Measurements from ENCODE around the gene GFI1B.
A peak's percentile ranks its signal among the peaks of the same experiment; 100 is the strongest.
"Not testable (repeated sequence)": the region's sequence is repeated elsewhere in the genome, so short reads cannot be mapped to it uniquely, and the experiment has no call there.

The GFI1B gene

DNA sequence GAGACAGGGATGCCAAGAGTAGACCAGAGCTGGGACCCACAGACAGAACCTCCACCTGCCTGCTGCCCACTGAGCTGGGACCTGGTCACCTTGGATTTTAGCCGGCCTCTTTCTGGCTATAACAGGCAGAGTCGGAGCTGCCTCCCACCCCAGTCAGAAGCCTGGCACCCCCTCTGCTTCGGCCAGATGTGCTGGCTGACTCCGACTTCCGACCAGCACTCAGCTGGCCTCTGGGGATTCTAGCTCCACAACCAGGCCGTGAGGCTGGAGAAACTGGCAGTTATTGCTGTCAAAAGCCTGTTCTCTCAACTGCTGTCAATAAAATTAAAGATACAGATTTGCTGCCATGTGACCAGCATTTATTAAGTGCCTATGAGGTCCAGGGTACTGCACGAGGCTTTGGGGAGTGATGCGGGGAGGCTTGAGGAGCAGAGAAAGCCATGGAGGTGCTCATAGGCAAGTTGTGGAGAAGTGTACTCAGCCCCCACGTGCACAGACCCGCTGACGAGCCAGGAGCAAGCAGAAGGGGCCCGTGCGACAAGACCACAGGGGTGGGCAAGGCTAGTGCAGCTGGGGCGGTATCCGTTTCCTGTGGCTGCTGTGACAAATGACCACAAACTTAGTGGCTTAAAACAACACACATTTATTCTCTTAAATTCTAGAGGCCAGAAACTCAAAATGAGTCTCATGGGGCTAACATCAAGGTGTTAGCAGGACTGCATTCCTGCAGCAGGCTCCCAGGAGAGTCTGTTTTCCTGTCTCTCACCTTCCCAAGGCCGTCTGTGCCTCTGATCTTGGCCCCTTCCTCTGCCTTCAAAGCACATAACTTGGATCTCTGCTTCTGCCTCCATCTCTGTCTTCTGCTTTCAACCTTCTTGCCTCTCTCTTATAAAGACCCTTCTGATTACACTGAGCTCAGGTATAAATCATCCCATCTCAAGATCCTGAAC is 13.1 kb downstream of the GFI1B start:
- DNase-seq (ENCODE audit: low read depth), result no peak

DNA sequence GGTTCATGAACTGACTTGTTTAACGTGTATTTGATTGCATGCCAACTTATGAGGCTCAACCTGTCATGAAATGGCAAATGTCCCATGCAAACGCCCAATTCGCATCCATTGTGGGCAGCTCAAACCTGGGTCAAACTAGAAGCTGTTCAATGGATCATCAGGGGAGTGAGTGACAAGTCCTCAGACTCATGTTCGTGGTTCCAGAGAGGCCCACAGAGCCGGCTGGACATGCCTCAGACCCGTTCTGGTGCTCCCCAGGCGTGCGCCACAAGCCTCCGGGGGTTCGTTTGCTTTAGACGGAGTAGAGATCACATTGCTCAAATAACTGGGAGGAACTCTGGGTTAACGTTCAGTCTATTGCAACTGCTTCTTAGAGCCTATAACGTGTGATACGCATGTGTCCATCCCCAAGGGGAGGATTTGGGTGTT is 15.0 kb downstream of the GFI1B start:
- DNase-seq (ENCODE audit: low read depth), result no peak

- peak; percentile 28 for DNase-seq (ENCODE audit: low read depth)
These were observed 16.1 kb downstream of the GFI1B start for GRCh38 chr9:132994410-132995120.

GRCh38 chr9:132995121-132995420 is 16.6 kb downstream of the GFI1B start:
- no peak for DNase-seq (ENCODE audit: low read depth)

DNA sequence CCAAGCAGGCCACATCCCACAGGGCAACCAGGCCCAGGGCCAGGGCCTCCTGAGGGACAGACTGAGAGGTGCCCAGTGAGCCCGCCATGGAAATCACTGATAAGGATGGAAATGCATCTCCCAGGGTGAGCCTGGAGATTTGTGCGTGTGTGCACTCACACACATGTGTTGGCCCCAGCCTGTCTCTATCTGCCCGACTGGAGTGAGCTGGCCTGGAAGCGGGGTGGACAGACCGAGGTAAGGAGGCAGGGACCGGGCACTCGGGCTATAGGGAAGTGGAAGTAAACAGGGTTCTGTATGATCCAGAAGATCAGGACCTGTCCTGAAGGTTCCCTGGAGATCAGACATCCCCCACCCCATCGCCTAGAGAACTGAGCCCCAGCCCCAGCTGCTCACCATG is 17.4 kb downstream of the GFI1B start:
- no peak for DNase-seq (ENCODE audit: low read depth)

DNA sequence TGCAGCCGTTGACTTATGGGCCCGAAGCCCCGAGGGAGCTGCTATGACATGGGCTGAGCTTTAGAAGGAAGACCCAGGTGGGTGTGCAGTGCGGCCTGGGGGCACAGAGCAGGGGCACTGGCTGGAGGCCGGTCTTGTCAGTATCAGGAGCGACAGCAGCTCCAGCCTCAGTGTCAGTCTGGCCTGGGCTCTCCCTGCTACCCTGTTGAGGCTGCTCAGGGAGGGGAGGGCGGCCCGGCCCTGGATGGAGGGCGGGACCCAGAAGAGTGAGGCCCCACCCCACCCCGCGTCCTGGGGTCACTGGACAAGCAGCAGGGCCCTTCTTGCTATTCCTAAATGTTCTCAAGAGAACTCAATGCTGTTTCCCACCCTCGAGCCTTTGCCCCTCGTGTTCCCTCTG is 18.0 kb downstream of the GFI1B start:
- no peak for DNase-seq (ENCODE audit: low read depth)

DNA sequence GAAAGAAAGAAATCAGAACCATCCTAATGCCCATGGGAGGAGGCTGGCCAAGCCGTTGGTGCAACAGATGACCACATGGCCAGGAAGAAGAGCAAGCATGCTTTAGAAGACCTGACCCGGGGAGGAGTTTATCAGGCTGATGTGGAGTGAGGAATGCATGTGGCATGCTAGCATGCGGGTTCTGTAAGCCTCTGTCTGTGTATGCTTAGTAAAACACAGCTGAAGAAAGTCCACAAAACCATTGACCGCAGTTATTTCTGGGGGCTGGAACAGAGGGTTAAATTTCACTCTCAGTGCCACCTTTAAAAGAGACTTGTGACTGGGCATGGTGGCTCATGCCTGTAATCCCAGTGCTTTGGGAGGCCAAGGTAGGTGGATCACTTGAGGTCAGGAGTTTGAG is 19.1 kb downstream of the GFI1B start:
- DNase-seq (ENCODE audit: low read depth), result peak; percentile 45

DNA sequence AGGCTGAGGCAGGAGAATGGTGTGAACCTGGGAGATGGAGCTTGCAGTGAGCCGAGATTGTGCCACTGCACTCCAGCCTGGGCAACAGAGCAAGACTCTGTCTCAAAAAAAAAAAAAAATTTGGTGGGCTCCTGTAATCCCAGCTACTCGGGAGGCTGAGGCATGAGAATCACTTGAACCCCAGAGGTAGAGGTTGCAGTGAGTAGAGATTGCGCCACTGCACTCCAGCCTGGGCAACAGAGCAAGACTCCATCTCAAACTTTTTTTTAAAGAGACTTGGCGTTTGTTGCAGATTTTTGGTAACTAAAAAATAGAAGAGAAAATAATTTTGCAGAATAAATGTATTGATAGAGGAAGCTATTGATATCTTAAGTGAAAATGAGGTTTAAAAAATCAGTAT is 19.7 kb downstream of the GFI1B start:
- not testable (repeated sequence) for DNase-seq (ENCODE audit: low read depth)

- no peak for DNase-seq (ENCODE audit: low read depth)
These were observed 20.5 kb downstream of the GFI1B start for GRCh38 chr9:132998831-132999635.

GRCh38 chr9:133002147-133003070 is 23.9 kb downstream of the GFI1B start:
- DNase-seq (ENCODE audit: low read depth), result no peak

GRCh38 chr9:133003071-133003461 is 24.6 kb downstream of the GFI1B start:
- DNase-seq (ENCODE audit: low read depth), result no peak

- DNase-seq (ENCODE audit: low read depth), result no peak
These were observed 25.2 kb downstream of the GFI1B start for GRCh38 chr9:133003671-133004090.

GRCh38 chr9:133004091-133004998 is 25.9 kb downstream of the GFI1B start:
- DNase-seq (ENCODE audit: low read depth), result no peak

- no peak for DNase-seq (ENCODE audit: low read depth)
These were observed 26.7 kb downstream of the GFI1B start for GRCh38 chr9:133004999-133005760.

- DNase-seq (ENCODE audit: low read depth), result no peak
These were observed 27.5 kb downstream of the GFI1B start for GRCh38 chr9:133005957-133006356.

DNA sequence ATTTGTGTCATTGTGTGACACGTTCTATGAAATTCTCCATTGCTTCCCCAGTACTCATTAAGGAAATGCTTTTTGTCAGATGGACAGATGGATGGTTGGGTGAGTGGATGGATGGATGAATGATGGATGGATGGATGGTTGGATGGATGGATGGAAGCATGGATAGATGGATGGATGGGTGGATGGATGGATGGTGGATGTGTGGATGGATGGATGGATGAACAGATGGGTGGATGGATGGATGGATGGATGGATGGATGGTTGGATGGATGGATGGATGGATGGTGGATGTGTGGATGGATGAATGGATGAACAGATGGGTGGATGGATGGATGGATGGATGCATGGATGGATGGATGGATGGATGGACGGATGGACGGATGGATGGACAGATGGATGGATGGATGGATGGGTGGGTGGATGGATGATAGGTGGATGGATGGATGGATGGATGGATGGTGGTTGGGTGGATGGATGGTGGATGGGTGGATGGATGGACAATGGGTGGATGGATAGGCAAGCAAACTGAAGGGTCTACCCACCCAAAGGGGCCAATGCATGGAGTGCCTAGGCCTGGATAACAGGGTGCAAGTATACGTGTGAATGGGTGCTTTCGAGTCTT is 28.3 kb downstream of the GFI1B start:
- DNase-seq (ENCODE audit: low read depth), result no peak

- DNase-seq (ENCODE audit: low read depth), result no peak
These were observed 29.9 kb downstream of the GFI1B start for GRCh38 chr9:133008406-133008805.

DNA sequence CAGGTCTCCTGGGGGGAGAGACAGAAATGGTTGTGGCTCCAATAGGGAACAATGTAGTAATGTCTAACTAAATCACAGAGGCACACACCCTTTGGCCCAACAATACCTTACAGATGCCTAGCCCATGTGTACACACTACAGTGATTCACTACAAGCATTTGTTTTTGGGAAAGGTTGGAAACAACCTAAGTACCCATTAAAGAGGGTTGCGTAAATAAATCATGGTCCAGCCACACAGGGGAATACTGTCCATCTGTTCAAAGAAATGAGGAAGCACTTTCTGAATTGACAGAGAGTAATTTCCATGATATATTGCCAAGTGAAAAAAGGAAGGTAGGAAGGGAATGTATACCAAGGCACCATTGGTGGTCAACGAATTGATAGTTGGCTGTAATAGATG is 30.3 kb downstream of the GFI1B start:
- no peak for DNase-seq (ENCODE audit: low read depth)

GRCh38 chr9:133009906-133010582 is 31.6 kb downstream of the GFI1B start:
- no peak for DNase-seq (ENCODE audit: low read depth)
